ENCODE measurements around the gene VPS13D. TPM values are rescaled to one million over a fixed set of nuclear protein-coding genes. Genes with fewer than 3 reads are reported as not detected.

Gene VPS13D
- total RNA-seq, 1 donor from 2014 or later = 13.8 TPM

GRCh38 chr1:12456979-12457378 is 227.1 kb downstream of the VPS13D start:
- no peak for DNase-seq (ENCODE audit: low read depth)
- no peak overlapping the region for H3K4me3 ChIP-seq (ENCODE audit: low read depth, low read length)
- no peak for TF ChIP-seq CTCF (conservative IDR thresholded peaks at IDR 0.05; ENCODE audit: low read depth, low read length)

- no peak for DNase-seq (ENCODE audit: low read depth)
- no peak overlapping the region for H3K4me3 ChIP-seq (ENCODE audit: low read depth, low read length)
- TF ChIP-seq CTCF (conservative IDR thresholded peaks at IDR 0.05; ENCODE audit: low read depth, low read length) = no peak
Measured at GRCh38 chr1:12457771-12458170, 227.9 kb downstream of the VPS13D start.

- no peak for DNase-seq (ENCODE audit: low read depth)
- TF ChIP-seq CTCF (conservative IDR thresholded peaks at IDR 0.05; ENCODE audit: low read depth, low read length) = no peak
- no peak overlapping the region for H3K4me3 ChIP-seq (ENCODE audit: low read depth, low read length)
Measured at GRCh38 chr1:12458571-12458970, 228.7 kb downstream of the VPS13D start.

- no peak for DNase-seq (ENCODE audit: low read depth)
- no peak overlapping the region for H3K4me3 ChIP-seq (ENCODE audit: low read depth, low read length)
- TF ChIP-seq CTCF (conservative IDR thresholded peaks at IDR 0.05; ENCODE audit: low read depth, low read length) = no peak
Measured at GRCh38 chr1:12460121-12460520, 230.3 kb downstream of the VPS13D start.

- no peak for TF ChIP-seq CTCF (conservative IDR thresholded peaks at IDR 0.05; ENCODE audit: low read depth, low read length)
- no peak overlapping the region for H3K4me3 ChIP-seq (ENCODE audit: low read depth, low read length)
- no peak for DNase-seq (ENCODE audit: low read depth)
Measured at GRCh38 chr1:12460911-12461621, 231.2 kb downstream of the VPS13D start.

- DNase-seq (ENCODE audit: low read depth) = no peak
- H3K4me3 ChIP-seq (ENCODE audit: low read depth, low read length) = no peak overlapping the region
- no peak for TF ChIP-seq CTCF (conservative IDR thresholded peaks at IDR 0.05; ENCODE audit: low read depth, low read length)
Measured at GRCh38 chr1:12461754-12462153, 231.9 kb downstream of the VPS13D start.

- no peak overlapping the region for H3K4me3 ChIP-seq (ENCODE audit: low read depth, low read length)
- DNase-seq (ENCODE audit: low read depth) = no peak
- TF ChIP-seq CTCF (conservative IDR thresholded peaks at IDR 0.05; ENCODE audit: low read depth, low read length) = no peak
Measured at GRCh38 chr1:12462586-12462985, 232.8 kb downstream of the VPS13D start.
